Iris pigment epithelial cell (primary cell): ENCODE data around the gene F7.
"Not testable (repeated sequence)": the region's sequence is repeated elsewhere in the genome, so short reads cannot be mapped to it uniquely, and the experiment has no call there.

Experiments used
- DNase-seq: peaks from one replicate; pipeline ENCODE4 v3.0.0-alpha.2; 2011; ENCODE audit warnings: low read depth

F7 gene

GRCh38 chr13:113153810-113154748, 48.5 kb downstream of the F7 start:
- DNase-seq = peak; percentile 58

DNA sequence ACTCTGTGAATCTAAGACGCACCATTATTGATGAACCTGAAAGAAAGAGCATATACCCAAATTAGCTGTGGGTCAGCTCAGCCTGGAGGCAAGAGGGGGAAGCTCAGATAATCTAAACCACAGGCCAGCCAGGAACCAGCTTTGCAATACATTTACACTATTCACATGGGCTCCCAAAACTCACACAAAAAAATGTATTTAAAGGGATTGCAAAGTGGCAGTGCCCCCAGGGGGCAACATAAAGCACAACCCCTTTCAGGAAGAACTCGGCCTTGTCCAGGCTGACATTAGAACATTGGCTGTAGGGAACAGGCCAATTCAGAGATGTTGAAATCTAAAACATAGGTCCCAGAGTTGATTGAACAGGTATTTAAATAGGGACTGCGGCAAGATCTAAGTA, 49.6 kb downstream of the F7 start:
- DNase-seq = no peak

- peak; percentile 28 for DNase-seq
Observed at GRCh38 chr13:113155982-113156655, 50.5 kb downstream of the F7 start.

- DNase-seq = no peak
Observed at GRCh38 chr13:113157206-113157928, 51.8 kb downstream of the F7 start.

GRCh38 chr13:113157929-113158747, 52.5 kb downstream of the F7 start, which contains the start of gene PROZ:
Gene PROZ (plus strand): TSS chr13:113158648. CDS start chr13:113158661, 13 bp downstream.
- DNase-seq = no peak

GRCh38 chr13:113158946-113159345, 53.4 kb downstream of the F7 start:
- DNase-seq = no peak

GRCh38 chr13:113159701-113160100, 54.1 kb downstream of the F7 start:
- no peak for DNase-seq

GRCh38 chr13:113160983-113161382, 55.4 kb downstream of the F7 start:
- DNase-seq = no peak

DNA sequence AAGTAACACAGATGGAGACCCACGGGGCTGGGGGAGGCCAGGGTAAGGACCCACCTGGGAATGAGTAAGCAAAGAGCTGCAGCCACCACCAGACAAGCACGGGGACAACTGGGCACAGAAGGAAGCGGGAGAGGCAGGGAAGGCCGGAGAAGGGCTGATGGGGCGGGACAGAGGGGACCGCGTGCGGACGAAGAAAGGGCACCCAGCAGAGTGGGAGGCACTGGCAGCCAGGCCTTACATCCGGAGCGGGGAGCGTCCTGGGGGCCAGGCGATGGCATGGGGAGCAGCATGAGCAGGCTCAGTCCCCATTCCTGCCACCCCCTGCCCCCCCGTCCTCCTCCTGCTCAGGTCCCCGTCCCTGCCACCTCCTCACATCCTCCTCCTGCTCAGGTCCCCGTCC, 55.8 kb downstream of the F7 start:
- no peak for DNase-seq

- DNase-seq = not testable (repeated sequence)
Observed at GRCh38 chr13:113161975-113162374, 56.4 kb downstream of the F7 start.

DNA sequence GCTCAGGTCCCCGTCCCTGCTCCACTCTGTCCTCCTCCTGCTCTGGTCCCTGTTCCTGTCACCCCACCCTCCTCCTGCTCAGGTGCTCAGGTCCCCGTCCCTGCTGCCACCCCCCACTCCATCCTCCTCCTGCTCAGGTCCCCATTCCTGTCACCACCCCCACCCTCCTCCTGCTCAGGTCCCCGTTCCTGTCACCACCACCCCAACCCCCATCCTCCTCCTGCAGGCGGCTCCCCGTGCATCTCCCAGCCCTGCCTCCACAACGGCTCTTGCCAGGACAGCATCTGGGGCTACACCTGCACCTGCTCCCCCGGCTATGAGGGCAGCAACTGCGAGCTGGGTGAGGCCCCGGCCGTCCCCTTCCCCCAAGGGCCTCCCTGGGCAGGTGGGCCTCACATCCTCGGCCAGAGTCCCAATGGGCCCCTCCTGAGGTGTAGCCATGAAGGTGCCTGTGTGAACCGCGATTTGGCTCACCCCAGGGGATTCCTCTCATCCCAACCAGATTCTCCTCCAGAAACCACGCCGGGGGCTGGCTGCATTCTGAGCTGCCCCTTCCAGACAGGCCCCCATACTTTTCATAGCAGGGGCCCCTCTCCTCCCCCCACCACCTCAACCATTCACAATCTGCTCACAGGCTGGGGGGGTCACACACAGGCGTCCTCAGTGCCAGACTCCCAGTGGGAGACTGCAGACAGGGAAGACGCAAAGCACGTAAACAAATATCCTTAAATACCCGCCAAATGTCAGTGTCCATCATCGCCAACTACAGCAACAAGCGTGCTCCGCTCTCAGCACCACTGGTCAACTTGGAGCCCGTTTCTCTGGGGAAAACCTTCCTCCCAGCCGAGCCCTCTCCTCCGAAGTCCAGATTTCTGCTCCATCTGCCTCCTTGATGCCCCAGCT, 57.4 kb downstream of the F7 start:
- no peak for DNase-seq

DNA sequence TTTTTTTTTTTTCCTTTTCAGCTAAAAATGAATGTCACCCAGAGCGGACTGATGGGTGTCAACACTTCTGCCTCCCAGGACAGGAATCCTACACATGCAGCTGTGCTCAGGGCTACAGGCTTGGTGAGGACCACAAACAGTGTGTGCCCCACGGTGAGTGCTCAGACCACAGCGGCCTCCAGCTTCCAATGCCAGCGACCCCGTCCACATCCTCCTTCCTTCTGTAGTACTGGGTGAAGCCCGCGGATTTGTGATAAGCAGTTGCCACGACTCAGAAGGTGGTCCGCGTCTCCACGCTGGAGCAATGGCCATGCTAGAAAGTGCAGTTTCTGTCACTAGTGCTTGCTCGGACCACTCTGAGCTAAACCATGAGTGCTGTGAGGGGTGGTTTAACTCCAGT, 58.9 kb downstream of the F7 start:
- DNase-seq = no peak

- no peak for DNase-seq
Observed at GRCh38 chr13:113166266-113166665, 60.7 kb downstream of the F7 start.

DNA sequence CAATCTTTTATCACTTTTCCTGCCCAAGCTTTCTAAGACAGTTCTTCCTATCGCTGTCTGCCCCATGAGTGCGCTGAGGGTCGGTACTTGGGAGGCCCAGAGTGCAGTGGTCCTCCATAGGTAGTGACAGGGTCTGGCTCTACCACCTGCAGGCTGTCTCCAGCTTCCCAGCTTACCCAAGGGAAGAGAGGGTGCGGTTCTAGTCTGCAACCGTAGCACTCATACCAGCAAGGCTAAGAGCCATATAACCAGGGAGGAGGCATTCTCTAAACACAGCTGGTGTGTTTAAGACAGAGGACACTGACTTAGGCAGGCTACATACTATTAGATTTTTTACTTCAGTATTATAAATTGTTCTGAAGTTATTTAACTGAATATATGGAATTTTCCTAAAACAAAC, 61.1 kb downstream of the F7 start:
- no peak for DNase-seq

DNA sequence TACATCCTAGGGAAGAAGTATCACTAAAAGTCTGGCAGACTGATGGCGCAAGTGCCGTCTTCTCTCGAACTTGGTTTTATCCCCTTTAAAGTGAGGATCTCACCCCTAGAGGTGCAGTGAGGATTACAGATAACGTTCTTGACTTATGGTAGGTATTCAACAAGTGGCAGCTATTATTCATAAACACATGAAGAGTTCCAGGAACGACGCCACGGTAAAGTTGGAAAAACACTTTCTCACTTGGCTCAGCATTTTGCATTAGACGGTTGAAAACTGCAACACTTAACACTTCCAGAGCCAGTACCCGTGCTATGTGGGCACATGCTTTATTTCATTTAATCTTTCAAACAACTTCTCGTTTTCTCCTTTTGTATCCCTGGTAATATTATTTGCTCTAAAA, 61.6 kb downstream of the F7 start:
- no peak for DNase-seq

GRCh38 chr13:113167575-113167974, 62.0 kb downstream of the F7 start:
- no peak for DNase-seq

DNA sequence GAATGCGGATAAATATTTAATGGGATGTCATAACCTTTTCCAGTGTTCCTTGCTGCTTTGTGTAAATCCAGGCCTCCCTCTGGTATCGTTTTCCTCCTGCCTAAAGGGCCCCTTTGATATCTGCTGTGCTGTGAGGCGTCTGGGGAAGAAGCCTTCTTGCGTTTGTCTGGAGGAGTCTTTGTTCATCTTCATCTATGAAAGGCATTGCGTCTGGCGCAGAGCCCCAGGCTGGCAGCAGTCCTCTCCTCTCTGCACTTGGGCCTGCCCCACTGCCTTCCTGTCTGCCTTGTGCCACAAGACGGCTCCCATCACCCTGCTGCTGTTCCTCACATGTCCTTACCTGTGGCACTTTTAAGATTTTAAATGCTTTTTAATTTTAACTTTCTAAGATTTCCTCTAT, 62.6 kb downstream of the F7 start:
- no peak for DNase-seq

DNA sequence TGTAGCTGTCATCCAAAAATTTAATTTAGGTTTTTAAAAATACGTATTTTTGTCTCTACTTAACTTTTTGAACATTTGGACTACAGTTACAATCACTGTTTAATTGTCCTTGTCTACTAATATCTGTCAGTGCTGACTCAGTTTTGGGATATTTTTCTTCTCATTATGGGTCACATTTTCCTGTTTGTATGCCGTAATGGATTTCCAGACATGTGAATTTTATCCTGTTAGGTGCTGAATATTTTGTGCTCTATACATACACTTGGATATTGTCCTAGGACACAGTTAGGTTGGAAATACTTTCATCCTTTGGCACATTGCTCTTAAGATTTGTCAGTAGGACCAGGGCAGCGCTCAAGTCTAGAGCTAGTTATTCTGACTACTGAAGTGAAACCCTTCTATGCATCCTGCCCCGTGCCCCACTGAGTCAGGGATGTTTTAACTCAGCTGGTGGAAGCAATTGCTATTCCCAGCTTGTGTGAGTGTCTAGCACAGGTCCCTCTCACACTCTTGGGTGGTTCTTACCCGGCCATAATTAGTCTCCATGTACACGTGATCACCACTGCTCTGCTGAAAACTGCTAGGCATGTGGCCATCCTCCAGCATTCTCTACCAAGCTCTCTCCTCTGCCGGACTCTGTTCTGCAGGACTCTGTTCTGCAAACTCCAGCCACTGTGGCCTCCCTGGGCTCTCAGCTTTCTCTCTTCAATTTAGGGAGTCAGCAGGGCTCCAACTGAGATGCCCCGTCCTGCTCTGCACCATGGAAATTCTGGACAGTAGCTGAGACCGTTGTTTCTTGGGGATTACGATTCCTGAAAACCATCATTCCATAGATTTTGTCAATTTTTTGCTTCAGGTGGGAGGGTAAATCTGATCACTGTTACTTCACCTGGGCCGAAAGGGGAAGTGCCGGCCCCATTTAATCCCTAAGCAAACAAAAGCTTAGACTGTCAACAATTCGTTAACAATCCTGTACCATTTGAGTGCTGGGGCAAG, 64.0 kb downstream of the F7 start:
- no peak for DNase-seq
